ENCODE data around the gene CPE. TPM values are rescaled to one million over a fixed set of nuclear protein-coding genes. Genes with fewer than 3 reads are reported as not detected.
"Not testable (repeated sequence)": the region's sequence is repeated elsewhere in the genome, so short reads cannot be mapped to it uniquely, and the experiment has no call there.

The CPE gene
- total RNA-seq, 1 donor from 2014 or later: 43.5 TPM

GRCh38 chr4:165489786-165490185 lies 111.0 kb downstream of the CPE start:
- no peak for DNase-seq (ENCODE audit: low spot score)
- intact Hi-C loops (cut with DNase I): loop anchor here (5.0 kb wide), 2 partner anchors 603 to 763 kb away; no protein-coding TSS in a partner anchor

GRCh38 chr4:165492583-165492982 lies 113.8 kb downstream of the CPE start:
- intact Hi-C loops (cut with DNase I): loop anchor here (5.0 kb wide), 2 partner anchors 600 to 760 kb away; no protein-coding TSS in a partner anchor
- not testable (repeated sequence) for DNase-seq (ENCODE audit: low spot score)

- intact Hi-C loops (cut with DNase I): loop anchor here (5.0 kb wide), 2 partner anchors 599 to 759 kb away; no protein-coding TSS in a partner anchor
- peak; percentile 86 for DNase-seq (ENCODE audit: low spot score)
These were observed 114.6 kb downstream of the CPE start for GRCh38 chr4:165493359-165493758.

- intact Hi-C loops (cut with DNase I): no loop called here
These were observed 124.4 kb downstream of the CPE start for GRCh38 chr4:165502916-165503907.

GRCh38 chr4:165504184-165504583 lies 125.4 kb downstream of the CPE start:
- intact Hi-C loops (cut with DNase I): no loop called here
- DNase-seq (ENCODE audit: low spot score): no peak

More at GRCh38 chr4:165502916-165503907, 124.4 kb downstream of the CPE start:
- no peak for DNase-seq (ENCODE audit: low spot score)

GRCh38 chr4:165505958-165506837 lies 127.4 kb downstream of the CPE start:
- no peak for DNase-seq (ENCODE audit: low spot score)
- intact Hi-C loops (cut with DNase I): no loop called here

- no peak for DNase-seq (ENCODE audit: low spot score)
- intact Hi-C loops (cut with DNase I): no loop called here
These were observed 128.0 kb downstream of the CPE start for GRCh38 chr4:165506849-165507248.

- intact Hi-C loops (cut with DNase I): no loop called here
- no peak for DNase-seq (ENCODE audit: low spot score)
These were observed 128.6 kb downstream of the CPE start for GRCh38 chr4:165507381-165507780.

GRCh38 chr4:165508372-165509120 lies 129.7 kb downstream of the CPE start:
- intact Hi-C loops (cut with DNase I): no loop called here
- no peak for DNase-seq (ENCODE audit: low spot score)

GRCh38 chr4:165512424-165512823 lies 133.6 kb downstream of the CPE start:
- intact Hi-C loops (cut with DNase I): no loop called here
- DNase-seq (ENCODE audit: low spot score): no peak

GRCh38 chr4:165514739-165515138 lies 135.9 kb downstream of the CPE start:
- intact Hi-C loops (cut with DNase I): no loop called here
- DNase-seq (ENCODE audit: low spot score): no peak

GRCh38 chr4:165515201-165515600 lies 136.4 kb downstream of the CPE start:
- intact Hi-C loops (cut with DNase I): no loop called here
- DNase-seq (ENCODE audit: low spot score): no peak

GRCh38 chr4:165516281-165516833 lies 137.5 kb downstream of the CPE start:
- no peak for DNase-seq (ENCODE audit: low spot score)
- intact Hi-C loops (cut with DNase I): no loop called here

- DNase-seq (ENCODE audit: low spot score): no peak
- intact Hi-C loops (cut with DNase I): no loop called here
These were observed 138.4 kb downstream of the CPE start for GRCh38 chr4:165517216-165517615.

GRCh38 chr4:165518024-165518616 lies 139.3 kb downstream of the CPE start:
- intact Hi-C loops (cut with DNase I): no loop called here
- no peak for DNase-seq (ENCODE audit: low spot score)

- no peak for DNase-seq (ENCODE audit: low spot score)
- intact Hi-C loops (cut with DNase I): no loop called here
These were observed 139.9 kb downstream of the CPE start for GRCh38 chr4:165518686-165519085.

GRCh38 chr4:165519591-165519990 lies 140.8 kb downstream of the CPE start:
- no peak for DNase-seq (ENCODE audit: low spot score)
- intact Hi-C loops (cut with DNase I): no loop called here

GRCh38 chr4:165520086-165520485 lies 141.3 kb downstream of the CPE start:
- DNase-seq (ENCODE audit: low spot score): no peak
- intact Hi-C loops (cut with DNase I): no loop called here

GRCh38 chr4:165522050-165522449 lies 143.2 kb downstream of the CPE start:
- intact Hi-C loops (cut with DNase I): no loop called here
- DNase-seq (ENCODE audit: low spot score): no peak

All from cardiac septum (tissue), 1 donor.